GM15510 (cell line): ENCODE data around the gene DCAF12.

Experiments
- POLR2A ChIP-seq: IDR thresholded peaks from 3 replicates; pipeline ENCODE4 v1.6.1; 2011; ENCODE audit warnings: borderline replicate concordance; ENCODE audit not compliant: insufficient read length; ENCODE audit errors: extremely low read depth

Gene DCAF12

GRCh38 chr9:34126207-34127034 is at the start of gene DCAF12:
TSS of gene DCAF12 (minus strand) at chr9:34126698. CDS start at chr9:34126431, 267 bp downstream.
- TF ChIP-seq POLR2A: peak; percentile 72

DNA sequence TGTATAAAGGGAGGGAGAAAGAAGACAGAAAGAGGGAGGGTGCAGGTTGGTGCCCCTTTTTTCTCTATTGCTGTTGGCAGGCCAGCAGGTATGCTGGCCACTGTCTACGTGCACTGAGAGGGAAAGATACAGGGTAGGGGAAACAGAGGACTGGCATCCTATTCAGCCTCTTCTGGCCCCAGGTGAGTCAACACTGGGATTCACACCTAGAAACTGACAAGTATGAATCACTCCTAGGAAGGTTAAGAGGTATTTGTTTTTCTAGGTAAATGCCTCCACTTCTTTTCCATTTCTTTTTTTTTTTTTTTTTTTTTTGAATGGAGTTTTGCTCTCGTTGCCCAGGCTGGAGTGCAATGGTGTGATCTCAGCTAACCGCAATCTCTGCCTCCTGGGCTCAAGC is 49.6 kb upstream of the DCAF12 start:
- TF ChIP-seq POLR2A: no peak

DNA sequence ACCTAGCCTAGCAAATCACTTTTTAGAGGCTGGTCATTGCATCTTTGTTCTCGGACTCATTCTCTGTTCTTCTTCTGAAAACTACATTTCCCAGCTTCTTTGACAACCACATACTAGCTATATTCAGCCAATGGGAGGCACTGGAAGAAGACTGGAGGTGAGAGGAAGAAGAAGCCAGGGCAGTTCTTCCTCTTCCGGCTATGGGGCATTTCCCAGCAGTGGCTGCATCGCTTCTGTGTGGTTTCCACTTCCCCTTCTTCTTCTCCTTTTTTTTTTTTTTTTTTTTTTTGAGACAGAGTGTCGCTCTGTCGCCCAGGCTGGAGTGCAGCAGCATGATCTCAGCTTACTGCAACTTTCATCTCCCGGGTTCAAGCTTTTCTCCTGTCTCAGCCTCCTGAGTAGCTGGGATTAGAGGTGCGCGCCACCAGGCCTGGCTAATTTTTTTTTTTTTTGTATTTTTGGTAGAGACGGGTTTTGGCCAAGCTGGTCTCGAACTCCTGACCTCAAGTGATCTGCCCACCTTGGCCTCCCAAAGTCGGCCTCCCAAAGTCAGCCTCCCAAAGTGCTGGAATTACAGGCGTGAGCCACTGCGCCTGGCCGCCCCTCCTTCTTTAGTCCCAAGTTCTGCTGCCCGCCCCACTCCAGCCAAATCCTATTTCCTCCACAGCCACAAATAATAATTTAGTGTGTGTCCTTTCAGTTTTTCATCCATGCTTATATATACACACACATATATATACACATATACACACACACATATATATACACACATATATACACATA is 45.4 kb upstream of the DCAF12 start:
- no peak for TF ChIP-seq POLR2A

GRCh38 chr9:34170237-34170991 is 43.9 kb upstream of the DCAF12 start:
- no peak for TF ChIP-seq POLR2A

DNA sequence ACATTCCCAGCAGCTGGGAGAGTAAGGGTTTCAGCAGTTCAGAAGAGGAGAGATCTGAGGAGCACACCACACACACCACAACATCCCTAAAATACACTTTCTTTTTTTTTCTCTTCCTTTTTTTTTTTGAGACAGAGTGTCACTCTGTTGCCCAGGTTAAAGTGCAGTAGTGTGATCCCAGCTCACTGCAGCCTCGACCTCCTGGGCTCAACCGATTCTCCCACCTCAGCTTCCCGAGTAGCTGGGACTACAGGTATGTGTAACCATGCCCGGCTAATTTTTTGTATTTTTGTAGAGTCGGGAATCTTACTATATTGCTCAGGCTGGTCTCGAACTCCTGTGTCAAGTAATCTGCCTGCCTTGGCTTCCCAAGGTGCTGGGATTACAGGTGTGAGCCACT is 42.6 kb upstream of the DCAF12 start:
- TF ChIP-seq POLR2A: no peak

DNA sequence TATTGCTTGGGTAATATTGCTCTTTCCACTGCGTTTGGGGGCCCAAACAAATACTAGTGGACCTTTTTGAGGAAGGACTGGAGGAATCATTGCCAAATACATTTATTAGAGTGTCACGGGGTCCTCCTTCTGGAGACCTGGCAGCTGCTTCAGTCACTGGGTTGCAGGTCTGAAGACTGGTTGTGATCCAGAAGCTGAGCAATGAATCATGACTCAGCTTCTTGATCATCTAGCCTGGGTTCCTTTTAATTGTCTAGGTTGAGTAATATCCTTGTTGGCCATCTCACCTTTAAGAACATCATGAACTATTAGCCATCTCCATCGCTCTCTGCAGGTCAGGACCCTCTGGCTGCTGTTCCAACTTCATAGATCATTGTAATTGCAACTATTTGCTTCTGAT is 36.9 kb upstream of the DCAF12 start:
- TF ChIP-seq POLR2A: no peak

GRCh38 chr9:34158362-34158869 is 31.9 kb upstream of the DCAF12 start:
- no peak for TF ChIP-seq POLR2A

- no peak for TF ChIP-seq POLR2A
Observed at GRCh38 chr9:34157898-34158297, 31.4 kb upstream of the DCAF12 start.

GRCh38 chr9:34157318-34157717 is 30.8 kb upstream of the DCAF12 start:
- TF ChIP-seq POLR2A: no peak

- no peak for TF ChIP-seq POLR2A
Observed at GRCh38 chr9:34154057-34154456, 27.6 kb upstream of the DCAF12 start.

DNA sequence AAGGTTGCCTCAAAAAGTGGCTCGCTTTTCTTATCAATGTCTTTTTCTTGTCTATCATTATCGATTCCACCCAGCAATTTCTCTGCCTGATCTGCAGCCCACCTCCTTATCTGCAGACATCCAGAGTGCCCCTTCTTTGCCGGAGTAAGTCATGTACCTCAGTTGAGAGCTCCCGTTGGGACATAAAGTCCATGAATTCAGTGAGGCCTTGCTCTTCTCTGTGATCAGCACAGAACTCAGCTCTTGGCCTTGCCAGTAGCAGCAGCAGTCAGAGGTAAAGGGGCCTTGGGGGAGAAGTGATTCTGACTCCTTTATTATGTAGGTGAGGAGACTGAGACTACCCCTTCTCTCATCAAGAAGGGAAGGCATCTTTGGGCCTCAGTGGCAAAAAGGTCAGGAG is 24.9 kb upstream of the DCAF12 start:
- TF ChIP-seq POLR2A: no peak

GRCh38 chr9:34145165-34145564 is 18.7 kb upstream of the DCAF12 start:
- TF ChIP-seq POLR2A: no peak

DNA sequence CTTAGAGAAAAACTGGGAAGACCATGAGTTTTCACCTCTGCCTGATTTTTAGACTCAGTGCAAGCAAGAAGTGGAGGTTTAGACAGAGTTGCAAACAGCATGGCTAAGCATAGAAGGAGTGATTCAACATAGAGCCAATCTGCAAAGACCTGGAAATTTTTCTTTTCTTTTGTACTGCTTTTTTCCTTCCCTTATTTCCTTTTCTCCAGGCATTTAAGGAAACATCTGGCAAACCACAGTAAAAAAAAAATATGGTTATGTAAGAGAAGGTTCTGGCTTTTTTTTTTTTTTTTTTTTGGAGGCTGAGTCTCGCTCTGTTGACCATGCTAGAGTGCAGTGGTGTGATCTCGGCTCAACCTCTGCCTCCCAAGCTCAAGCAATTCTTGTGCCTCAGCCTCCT is 16.6 kb upstream of the DCAF12 start:
- TF ChIP-seq POLR2A: no peak

DNA sequence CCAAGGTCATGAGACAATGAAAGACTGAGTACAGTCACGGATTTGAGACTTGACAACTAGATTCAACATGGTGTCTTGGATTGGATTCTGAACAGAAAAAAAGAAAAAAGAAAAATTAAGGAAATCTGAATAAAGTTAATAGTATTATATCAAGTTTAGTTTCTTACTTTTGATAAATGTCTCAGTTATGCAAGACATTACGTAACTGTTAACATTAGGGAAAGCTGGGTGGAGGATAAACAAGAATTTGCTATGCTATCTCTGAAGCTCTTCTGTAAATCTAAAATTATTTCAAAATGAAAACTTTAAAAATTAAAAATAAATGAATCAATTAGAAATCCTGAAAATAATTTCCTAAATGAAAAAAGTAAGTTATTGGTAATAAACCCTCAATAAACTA is 14.4 kb upstream of the DCAF12 start:
- TF ChIP-seq POLR2A: no peak
